Inflammatory macrophage (primary cell): ENCODE data around the gene SPEN.
"Not testable (repeated sequence)": the region's sequence is repeated elsewhere in the genome, so short reads cannot be mapped to it uniquely, and the experiment has no call there.

Experiments used
- DNase-seq, 2 donors: peaks; one replicate each; pipeline ENCODE4 v3.0.0-alpha.2; 2020 to 2022

SPEN gene

GRCh38 chr1:15856888-15857287 lies 9.4 kb downstream of the SPEN start:
- no peak for DNase-seq

- no peak for DNase-seq
Measured at GRCh38 chr1:15858069-15858670, 10.7 kb downstream of the SPEN start.

- DNase-seq: no peak
Measured at GRCh38 chr1:15858672-15859372, 11.3 kb downstream of the SPEN start.

- no peak for DNase-seq
Measured at GRCh38 chr1:15863156-15863901, 15.8 kb downstream of the SPEN start.

DNA sequence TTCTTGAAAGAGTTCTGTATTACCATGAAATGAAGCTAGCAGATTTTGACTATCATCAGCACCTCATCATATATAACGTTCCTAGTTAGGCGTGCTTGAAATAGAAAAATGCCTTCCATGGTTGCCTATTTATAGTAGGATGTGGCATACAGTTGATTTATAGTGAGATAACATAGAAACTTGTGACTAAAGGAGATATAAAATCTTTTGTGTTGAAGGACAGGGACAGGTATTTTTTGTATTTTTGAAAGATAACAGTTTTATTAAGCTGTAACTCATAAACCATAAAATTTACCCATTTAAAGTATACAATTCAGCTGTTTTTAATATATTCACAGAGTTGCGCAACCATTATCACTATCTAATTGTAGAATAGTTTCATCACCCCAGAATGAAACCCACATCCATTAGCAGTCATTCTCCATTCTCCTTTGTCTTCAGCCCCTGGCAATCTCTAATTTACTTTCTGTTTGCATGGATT lies 19.3 kb downstream of the SPEN start:
- DNase-seq: no peak

DNA sequence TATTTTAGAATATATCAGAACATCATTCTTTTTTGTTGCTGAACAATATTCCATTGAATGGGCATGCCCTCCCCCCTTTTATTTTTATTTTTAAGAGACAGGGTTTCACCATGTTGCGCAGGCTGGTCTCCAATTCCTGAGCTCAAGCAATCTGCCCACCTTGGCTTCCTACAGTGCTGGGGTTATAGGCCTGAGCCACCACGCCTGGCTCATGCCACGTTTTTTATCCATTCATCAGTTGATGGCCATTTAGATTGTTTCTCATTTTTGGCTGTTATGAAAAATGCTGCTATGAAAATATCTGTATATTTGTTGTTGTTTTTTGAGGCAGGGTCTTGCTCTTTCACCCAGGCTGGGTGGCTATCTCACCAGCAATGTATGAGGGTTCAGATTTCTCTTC lies 19.8 kb downstream of the SPEN start:
- DNase-seq: no peak

DNA sequence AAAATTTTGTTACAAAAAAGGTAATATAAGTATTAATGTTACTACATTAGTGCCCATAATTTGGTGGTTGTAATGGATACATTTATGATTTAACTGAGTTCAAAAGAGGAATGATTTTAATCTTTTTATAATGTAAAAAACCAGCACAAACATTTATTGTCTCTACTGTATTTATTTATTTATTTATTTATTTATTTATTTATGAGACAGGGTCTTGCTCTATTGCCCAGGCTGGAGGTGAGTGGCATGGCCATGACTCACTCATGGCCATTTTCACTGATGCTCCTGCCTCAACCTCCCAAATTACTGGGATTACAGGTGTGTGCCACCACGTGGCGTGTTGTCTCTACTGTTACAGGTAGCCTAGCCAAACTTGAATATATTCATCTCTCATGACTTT lies 21.9 kb downstream of the SPEN start:
- no peak for DNase-seq

DNA sequence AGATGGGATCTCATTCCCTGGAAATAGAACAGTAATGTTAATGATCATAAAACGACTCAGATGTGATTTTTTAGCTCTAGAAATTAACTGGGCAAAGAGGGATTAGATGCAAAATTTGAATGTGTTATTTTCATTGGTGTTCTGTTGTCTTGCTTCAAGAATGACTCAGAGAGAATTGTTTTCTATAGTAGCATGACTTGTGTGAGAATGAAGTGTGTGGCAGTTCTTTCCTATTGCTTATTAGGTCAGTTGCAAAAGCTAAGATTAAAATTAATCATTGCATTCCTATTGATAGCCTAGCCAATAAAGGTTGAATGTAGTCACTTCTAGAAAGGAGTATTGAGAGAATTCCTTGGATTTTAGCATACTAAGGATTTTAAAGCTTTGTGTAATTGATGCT lies 22.9 kb downstream of the SPEN start:
- DNase-seq: no peak

DNA sequence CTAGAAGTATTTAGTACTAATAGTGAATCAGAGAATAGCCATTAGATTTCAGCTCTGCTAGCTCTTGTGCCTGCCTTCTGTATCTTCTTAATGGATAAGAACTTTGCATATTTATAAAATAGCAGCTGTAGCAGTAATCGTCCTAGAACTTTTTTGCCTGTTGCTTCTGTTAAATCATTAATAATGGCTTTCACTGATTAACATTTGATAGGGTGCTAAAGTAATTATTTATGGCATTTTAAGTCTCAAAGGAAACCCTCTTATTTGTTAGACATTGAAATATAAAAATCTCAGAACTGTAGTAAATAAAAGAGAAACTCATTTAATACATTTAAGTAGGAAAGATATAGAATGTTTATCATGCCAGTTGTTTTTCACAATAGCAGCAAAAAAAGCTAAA lies 27.0 kb downstream of the SPEN start:
- no peak for DNase-seq

GRCh38 chr1:15876357-15877055 lies 29.0 kb downstream of the SPEN start:
- DNase-seq: no peak

GRCh38 chr1:15881961-15882360 lies 34.5 kb downstream of the SPEN start:
- DNase-seq: no peak

DNA sequence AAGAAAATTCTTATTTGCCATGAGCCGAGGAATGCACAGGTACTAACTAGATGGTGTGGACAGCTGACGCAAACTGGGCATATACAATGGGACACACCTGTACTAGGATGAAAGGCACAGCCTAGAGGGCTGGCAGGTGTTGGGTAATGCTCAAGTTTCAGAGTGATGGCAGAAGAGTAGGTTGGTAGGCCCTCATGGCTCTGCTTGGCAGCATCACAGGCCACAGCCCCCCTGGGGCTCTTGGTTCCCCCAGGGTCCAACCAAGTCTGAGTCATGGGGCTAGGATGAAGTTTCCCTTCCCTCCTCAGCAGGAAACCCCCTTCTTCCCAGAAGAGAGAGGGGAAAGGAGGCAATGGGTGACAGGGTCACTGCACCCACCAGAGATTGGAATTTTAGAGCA lies 35.2 kb downstream of the SPEN start:
- DNase-seq: no peak

DNA sequence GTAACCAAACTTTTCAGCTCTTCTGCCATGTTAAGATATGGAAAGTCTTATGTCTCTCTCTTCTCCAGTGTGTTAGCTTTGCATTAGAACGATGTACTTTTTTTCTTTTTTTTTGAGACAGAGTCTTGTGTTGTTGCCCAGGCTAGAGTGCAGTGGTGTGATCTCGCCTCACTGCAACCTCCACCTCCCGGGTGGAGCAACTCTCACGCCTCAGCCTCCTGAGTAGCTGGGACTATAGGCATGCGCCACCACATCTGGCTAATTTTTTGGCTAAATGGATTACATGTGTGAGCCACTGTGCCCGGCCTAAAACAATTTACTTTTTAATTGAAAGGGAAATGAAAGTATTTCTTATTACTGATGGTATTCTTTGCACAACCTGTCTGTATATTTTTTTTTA lies 35.8 kb downstream of the SPEN start:
- DNase-seq: peak in 1 of 2 donors; percentile 14

GRCh38 chr1:15884477-15884876 lies 37.0 kb downstream of the SPEN start:
- no peak for DNase-seq

DNA sequence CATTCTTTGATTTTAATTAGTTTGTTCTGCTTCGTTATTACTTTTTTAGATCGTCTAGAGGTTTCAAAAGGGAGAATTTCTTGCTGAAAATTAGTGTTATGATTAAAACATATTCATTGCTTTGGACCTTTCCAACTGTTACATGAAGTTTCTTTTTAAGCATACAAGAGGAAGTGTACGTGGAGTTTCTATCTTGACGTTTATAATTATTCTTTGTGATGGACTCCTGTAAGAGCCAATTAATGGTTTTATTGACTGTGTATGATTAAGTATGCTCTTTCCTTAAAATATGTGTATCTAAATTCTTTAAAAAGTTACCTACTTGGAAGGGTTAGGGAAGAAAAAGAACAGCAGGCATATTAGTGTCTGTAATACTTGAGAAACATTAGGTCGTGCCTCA lies 37.8 kb downstream of the SPEN start:
- no peak for DNase-seq

- DNase-seq: peak; percentile 98
Measured at GRCh38 chr1:15885701-15886610, 38.4 kb downstream of the SPEN start.

- DNase-seq: no peak
Measured at GRCh38 chr1:15886611-15887167, 39.2 kb downstream of the SPEN start.

DNA sequence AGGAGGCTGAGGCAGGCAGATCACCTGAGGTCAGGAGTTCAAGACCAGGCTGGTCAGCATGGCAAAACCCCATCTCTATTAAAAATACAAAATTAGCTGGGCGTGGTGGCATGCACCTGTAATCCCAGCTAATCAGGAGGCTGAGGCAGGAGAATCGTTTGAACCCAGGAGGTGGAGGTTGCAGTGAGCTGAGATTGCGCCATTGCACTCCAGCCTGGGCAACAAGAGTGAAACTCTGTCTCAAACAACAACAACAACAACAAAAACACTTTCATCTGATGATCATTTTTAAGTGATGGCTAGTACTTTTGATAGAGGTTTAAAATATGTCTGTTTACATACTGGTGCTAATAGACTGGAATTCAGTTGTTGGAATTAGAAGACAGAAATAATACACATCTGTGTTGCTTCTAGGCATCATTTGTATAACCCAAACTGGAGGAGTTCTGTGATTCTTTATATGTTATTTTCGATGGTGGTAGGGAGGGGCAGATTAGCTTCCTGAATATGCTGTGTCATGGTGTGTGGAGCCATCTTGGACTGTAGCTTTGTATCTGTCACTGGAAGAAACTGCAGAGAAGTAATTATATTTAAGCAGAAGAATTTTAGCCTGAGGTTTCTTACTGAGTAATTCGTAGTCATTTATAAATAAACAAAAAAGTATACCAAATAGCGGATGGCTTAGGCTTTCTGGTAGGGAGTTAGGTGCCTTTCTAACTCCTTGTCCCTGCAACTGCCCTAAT lies 45.5 kb downstream of the SPEN start:
- peak; percentile 18 to 26 for DNase-seq

GRCh38 chr1:15895233-15895632 lies 47.7 kb downstream of the SPEN start:
- no peak for DNase-seq

- not testable (repeated sequence) for DNase-seq
Measured at GRCh38 chr1:15896841-15897610, 49.5 kb downstream of the SPEN start.
